Progenitor cell of endocrine pancreas (in vitro differentiated cells): ENCODE data around the gene KIAA0319L. TPM values are rescaled to one million over a fixed set of nuclear protein-coding genes. Genes with fewer than 3 reads are reported as not detected.

Experiments
- DNase-seq: peaks from one replicate; pipeline ENCODE4 v3.0.0; 2021; ENCODE audit warnings: low spot score; ENCODE audit not compliant: unreplicated experiment
- H3K27ac Mint-ChIP-seq: 2 replicates; pipeline ENCODE4 v1.8.0; 2021; ENCODE audit warnings: mild to moderate bottlenecking, moderate library complexity, mixed read lengths
- H3K27me3 Mint-ChIP-seq: 2 replicates; pipeline ENCODE4 v1.8.0; 2021; ENCODE audit warnings: mixed read lengths
- H3K36me3 Mint-ChIP-seq: 2 replicates; pipeline ENCODE4 v1.8.0; 2022; ENCODE audit warnings: mixed read lengths; ENCODE audit not compliant: insufficient read depth
- H3K4me1 Mint-ChIP-seq: 2 replicates; pipeline ENCODE4 v1.8.0; 2021; ENCODE audit warnings: low read depth, mixed read lengths
- H3K4me3 Mint-ChIP-seq: 2 replicates; pipeline ENCODE4 v1.8.0; 2021; ENCODE audit warnings: low read depth, mild to moderate bottlenecking, moderate library complexity, mixed read lengths
- H3K9me3 Mint-ChIP-seq: 2 replicates; pipeline ENCODE4 v1.8.0; 2021; ENCODE audit warnings: low read depth, mixed read lengths
- total RNA-seq: library from RNA; stranded (reverse); gene quantifications from 2 replicates; pipeline ENCODE4 v1.2.1, GENCODE V29; 2021
- TF ChIP-seq, protein P1 (sequence below): fragments of 200-600 bp; sonication (generic); IDR thresholded peaks from one replicate; pipeline ENCODE4 v1.5.0; 2021; ENCODE audit warnings: antibody characterized with exemption, mild to moderate bottlenecking; ENCODE audit not compliant: unreplicated experiment

The KIAA0319L gene
- total RNA-seq, 1 donor from 2014 or later = 70.0 TPM

DNA sequence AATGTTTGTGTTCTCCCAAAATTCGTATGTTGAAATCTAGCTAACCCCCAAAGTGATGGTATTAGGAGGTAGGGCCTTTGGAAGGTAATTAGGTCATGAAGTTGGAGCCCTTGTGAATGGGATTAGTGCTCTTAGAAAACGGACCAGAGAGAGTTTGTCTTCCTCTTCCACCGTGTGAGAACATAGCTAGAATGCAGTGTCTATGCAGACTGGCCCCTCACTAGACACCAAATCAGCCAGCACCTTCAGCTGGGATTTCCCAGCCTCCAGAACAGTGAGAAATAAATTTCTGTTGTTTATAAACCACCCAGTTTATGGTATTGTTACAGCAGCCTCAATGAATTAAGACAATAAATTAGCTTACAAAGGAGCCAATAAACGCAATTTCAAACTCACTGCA lies 58.0 kb downstream of the KIAA0319L start:
- H3K4me1 Mint-ChIP-seq = peaks cover 19% of the 10 kb centered on the region
- no peak overlapping the region for H3K27ac Mint-ChIP-seq
- no peak for DNase-seq
- no peak overlapping the region for H3K4me3 Mint-ChIP-seq
- no peaks in the 10 kb centered on the region for H3K9me3 Mint-ChIP-seq
- TF ChIP-seq, protein P1, sequence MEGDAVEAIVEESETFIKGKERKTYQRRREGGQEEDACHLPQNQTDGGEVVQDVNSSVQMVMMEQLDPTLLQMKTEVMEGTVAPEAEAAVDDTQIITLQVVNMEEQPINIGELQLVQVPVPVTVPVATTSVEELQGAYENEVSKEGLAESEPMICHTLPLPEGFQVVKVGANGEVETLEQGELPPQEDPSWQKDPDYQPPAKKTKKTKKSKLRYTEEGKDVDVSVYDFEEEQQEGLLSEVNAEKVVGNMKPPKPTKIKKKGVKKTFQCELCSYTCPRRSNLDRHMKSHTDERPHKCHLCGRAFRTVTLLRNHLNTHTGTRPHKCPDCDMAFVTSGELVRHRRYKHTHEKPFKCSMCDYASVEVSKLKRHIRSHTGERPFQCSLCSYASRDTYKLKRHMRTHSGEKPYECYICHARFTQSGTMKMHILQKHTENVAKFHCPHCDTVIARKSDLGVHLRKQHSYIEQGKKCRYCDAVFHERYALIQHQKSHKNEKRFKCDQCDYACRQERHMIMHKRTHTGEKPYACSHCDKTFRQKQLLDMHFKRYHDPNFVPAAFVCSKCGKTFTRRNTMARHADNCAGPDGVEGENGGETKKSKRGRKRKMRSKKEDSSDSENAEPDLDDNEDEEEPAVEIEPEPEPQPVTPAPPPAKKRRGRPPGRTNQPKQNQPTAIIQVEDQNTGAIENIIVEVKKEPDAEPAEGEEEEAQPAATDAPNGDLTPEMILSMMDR = no peak
- no peaks in the 10 kb centered on the region for H3K27me3 Mint-ChIP-seq
- peaks cover 11% of the 10 kb centered on the region for H3K36me3 Mint-ChIP-seq

DNA sequence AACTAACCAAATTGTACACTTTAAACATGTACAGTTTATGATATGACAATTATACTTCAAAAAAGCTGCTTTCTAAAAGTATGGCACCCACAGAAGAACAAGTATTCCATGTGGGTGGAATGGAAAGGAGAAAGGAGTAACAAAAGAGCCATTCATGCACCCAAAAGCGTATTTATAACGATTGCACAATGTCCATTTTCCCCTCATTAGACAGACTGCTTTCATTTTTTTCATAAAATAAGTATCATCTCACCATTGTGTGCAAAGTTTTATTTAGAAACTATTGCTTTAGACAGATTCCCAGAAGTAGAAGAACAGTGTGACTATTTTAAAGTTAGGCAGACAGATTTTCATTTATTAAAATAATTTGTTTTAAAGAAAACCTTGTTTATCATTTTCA lies 59.6 kb downstream of the KIAA0319L start:
- TF ChIP-seq, protein P1 = no peak
- no peak for DNase-seq
- peaks cover 24% of the 10 kb centered on the region for H3K36me3 Mint-ChIP-seq
- no peaks in the 10 kb centered on the region for H3K27me3 Mint-ChIP-seq
- no peak overlapping the region for H3K27ac Mint-ChIP-seq
- peaks cover 3% of the 10 kb centered on the region for H3K9me3 Mint-ChIP-seq
- H3K4me1 Mint-ChIP-seq = peaks cover 19% of the 10 kb centered on the region
- no peak overlapping the region for H3K4me3 Mint-ChIP-seq

DNA sequence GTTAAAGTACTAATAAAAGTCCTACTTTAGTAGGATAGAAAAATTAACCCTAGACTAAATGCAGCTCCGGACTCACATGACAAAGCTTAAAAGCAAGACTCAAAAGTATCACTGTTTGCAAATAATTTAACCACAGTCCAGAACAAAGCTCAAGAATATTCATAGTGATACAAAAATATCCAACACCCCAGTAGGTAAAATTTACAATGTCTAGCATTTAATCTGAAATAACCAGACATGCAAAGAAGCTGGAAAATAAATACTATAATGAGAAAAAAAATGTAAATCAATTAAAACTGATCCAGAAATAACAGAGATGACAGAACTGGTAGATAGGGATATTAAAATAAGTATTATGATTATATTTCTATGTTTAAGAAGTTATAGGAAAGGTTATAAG lies 67.0 kb downstream of the KIAA0319L start:
- H3K4me3 Mint-ChIP-seq = no peak overlapping the region
- H3K36me3 Mint-ChIP-seq = peaks cover 45% of the 10 kb centered on the region
- H3K9me3 Mint-ChIP-seq = peaks cover 18% of the 10 kb centered on the region
- TF ChIP-seq, protein P1 = no peak
- no peaks in the 10 kb centered on the region for H3K27me3 Mint-ChIP-seq
- H3K27ac Mint-ChIP-seq = no peak overlapping the region
- no peaks in the 10 kb centered on the region for H3K4me1 Mint-ChIP-seq
- no peak for DNase-seq

DNA sequence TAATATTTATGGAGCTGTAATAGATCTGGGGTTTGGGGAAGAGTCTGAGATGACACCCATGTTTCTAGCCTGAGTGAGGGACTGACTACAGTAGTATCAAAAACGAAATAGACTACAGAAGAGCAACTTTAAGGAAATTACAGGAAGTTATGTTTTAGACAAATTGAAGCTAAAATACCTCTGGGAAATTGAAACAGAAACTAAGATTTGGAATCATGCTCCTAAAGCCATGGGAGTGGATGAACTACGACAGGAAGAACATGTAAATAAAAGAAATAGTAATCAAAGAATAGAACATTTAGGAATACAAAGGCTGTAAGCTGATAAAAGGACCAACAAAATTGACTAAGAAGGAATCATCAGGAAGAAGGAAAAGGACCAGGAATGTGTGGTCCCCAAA lies 68.9 kb downstream of the KIAA0319L start:
- Mint-ChIP-seq H3K36me3 (peaks cover 37% of the 10 kb centered on the region), H3K9me3 (peaks cover 15% of the 10 kb centered on the region)

DNA sequence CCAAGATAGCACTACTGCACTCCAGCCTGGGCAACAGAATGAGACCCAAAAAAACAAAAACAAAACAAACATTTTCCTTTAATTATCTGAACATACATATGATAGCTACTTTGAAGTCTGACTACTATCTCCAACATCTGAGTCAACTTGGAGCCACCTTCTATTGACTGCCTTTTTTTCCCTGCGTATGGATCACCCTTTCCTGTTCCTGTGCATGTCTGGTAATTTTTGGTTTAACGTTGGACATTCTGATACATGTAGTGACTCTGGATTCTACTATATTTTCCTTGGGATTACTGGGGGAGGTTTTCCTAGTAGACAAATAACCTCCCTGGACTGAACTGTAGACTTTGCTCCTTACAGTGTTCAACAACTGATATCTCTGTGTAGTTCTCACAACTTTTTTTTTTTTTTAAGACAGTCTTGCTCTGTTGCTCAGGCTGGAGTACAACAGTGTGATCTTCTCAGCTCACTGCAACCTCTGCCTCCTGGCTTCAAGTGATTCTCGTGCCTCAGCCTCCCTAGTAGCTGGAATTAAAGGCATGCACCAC lies 70.3 kb downstream of the KIAA0319L start:
- Mint-ChIP-seq H3K4me1 (no peaks in the 10 kb centered on the region), H3K36me3 (peaks cover 36% of the 10 kb centered on the region), H3K4me3 (no peak overlapping the region), H3K27me3 (no peaks in the 10 kb centered on the region), H3K27ac (no peak overlapping the region), H3K9me3 (peaks cover 21% of the 10 kb centered on the region)
- DNase-seq = no peak
- TF ChIP-seq, protein P1 = no peak

More for the DNA sequence above, 68.9 kb downstream of the KIAA0319L start:
- TF ChIP-seq, protein P1 = no peak
- DNase-seq = no peak
- Mint-ChIP-seq H3K27me3 (no peaks in the 10 kb centered on the region), H3K4me1 (no peaks in the 10 kb centered on the region), H3K27ac (no peak overlapping the region), H3K4me3 (no peak overlapping the region)
